A673 (cell line): ENCODE data around the gene LYRM4. TPM values are rescaled to one million over a fixed set of nuclear protein-coding genes. Genes with fewer than 3 reads are reported as not detected.

Source experiments
- BruUV-seq: library from RNA; stranded (reverse); fragments of 400-500 nt; replicated peaks from 2 replicates; lab custom pipeline; 2021; lab: Mats Ljungman, UMichigan
- CTCF ChIA-PET: fragments of 300-600 bp; sonication (Branson Sonifier 250); formaldehyde crosslinking; loops from one replicate; lab custom pipeline; 2022; ENCODE audit warnings: antibody characterized with exemption; lab: Charles Lee
- POLR2A ChIA-PET: fragments of 300-600 bp; sonication (Branson Sonifier 250); formaldehyde crosslinking; loops from one replicate; lab custom pipeline; 2022; ENCODE audit warnings: antibody characterized with exemption; ENCODE audit not compliant: low non-redundant PET; lab: Charles Lee
- DNase-seq: peaks from one replicate; pipeline ENCODE4 v3.0.0-alpha.2; 2015; ENCODE audit warnings: low spot score
- H3K27ac ChIP-seq: fragments of 200-600 bp; sonication (generic); 2 replicates; pipeline ENCODE4 v1.5.1; 2016; ENCODE audit warnings: mixed run types, low read depth, mild to moderate bottlenecking, mixed read lengths, antibody characterized with exemption, low read length; ENCODE audit not compliant: poor library complexity, severe bottlenecking
- H3K27me3 ChIP-seq: fragments of 200-600 bp; sonication (generic); replicated peaks from 2 replicates; pipeline ENCODE4 v1.6.1; 2017; ENCODE audit warnings: mixed run types, low read depth, mild to moderate bottlenecking, mixed read lengths, antibody characterized with exemption, low read length; ENCODE audit not compliant: insufficient read depth, poor library complexity
- H3K36me3 ChIP-seq: fragments of 200-600 bp; sonication (generic); 2 replicates; pipeline ENCODE4 v1.6.1; 2016; ENCODE audit warnings: mixed run types, mild to moderate bottlenecking, mixed read lengths, antibody characterized with exemption, low read length; ENCODE audit not compliant: insufficient read depth, poor library complexity, severe bottlenecking
- H3K4me1 ChIP-seq: fragments of 200-600 bp; sonication (generic); 2 replicates; pipeline ENCODE4 v1.6.1; 2017; ENCODE audit warnings: mixed run types, mild to moderate bottlenecking, mixed read lengths, antibody characterized with exemption, low read length; ENCODE audit not compliant: insufficient read depth, poor library complexity, severe bottlenecking
- H3K4me3 ChIP-seq: fragments of 200-600 bp; sonication (generic); 2 replicates; pipeline ENCODE4 v1.5.1; 2016; ENCODE audit warnings: low read depth, mixed run types, mild to moderate bottlenecking, mixed read lengths, low read length; ENCODE audit not compliant: poor library complexity, severe bottlenecking
- H3K9me3 ChIP-seq: fragments of 200-600 bp; sonication (generic); 2 replicates; pipeline ENCODE4 v1.6.1; 2016; ENCODE audit warnings: mixed run types, low read depth, mild to moderate bottlenecking, mixed read lengths, antibody characterized with exemption, low read length; ENCODE audit not compliant: poor library complexity, severe bottlenecking
- EZH2 ChIP-seq: fragments of 200-600 bp; sonication (generic); IDR thresholded peaks from 2 replicates; pipeline ENCODE4 v1.6.1; 2017; ENCODE audit warnings: borderline replicate concordance, low read depth, mild to moderate bottlenecking, mixed read lengths, antibody characterized with exemption, low read length; ENCODE audit not compliant: poor library complexity, severe bottlenecking
- intact Hi-C: fragments of 100-400 bp; cut with micrococcal nuclease; formaldehyde crosslinking; loops from one replicate; pipeline ENCODE4 v1.10.0; 2022; ENCODE audit not compliant: unreplicated experiment
- total RNA-seq: library from RNA; stranded (reverse); gene quantifications from 2 replicates; pipeline ENCODE4 v1.2.3, GENCODE V29; 2021
- TF ChIP-seq, protein P1 (sequence below): fragments of 300-800, 200-600 bp; sonication (generic); conservative IDR thresholded peaks from 2 replicates; pipeline ENCODE4 v1.5.1; 2017; ENCODE audit warnings: low read depth, mild to moderate bottlenecking, antibody characterized with exemption, low read length, moderate library complexity, mixed read lengths

Gene LYRM4
- total RNA-seq, 1 experiment from 2014 or later = 53.6 TPM

GRCh38 chr6:5113096-5113495 is 147.7 kb downstream of the LYRM4 start:
- Histone ChIP-seq H3K36me3 (no peaks in the 10 kb centered on the region), H3K27ac (no peak overlapping the region), H3K27me3 (no peaks in the 10 kb centered on the region), H3K4me1 (peaks cover 32% of the 10 kb centered on the region), H3K9me3 (no peaks in the 10 kb centered on the region), H3K4me3 (no peak overlapping the region)
- ChIA-PET POLR2A (no interaction called here), CTCF (no interaction called here)
- BruUV-seq = no TSS peak
- no peak for DNase-seq
- TF ChIP-seq, protein P1, sequence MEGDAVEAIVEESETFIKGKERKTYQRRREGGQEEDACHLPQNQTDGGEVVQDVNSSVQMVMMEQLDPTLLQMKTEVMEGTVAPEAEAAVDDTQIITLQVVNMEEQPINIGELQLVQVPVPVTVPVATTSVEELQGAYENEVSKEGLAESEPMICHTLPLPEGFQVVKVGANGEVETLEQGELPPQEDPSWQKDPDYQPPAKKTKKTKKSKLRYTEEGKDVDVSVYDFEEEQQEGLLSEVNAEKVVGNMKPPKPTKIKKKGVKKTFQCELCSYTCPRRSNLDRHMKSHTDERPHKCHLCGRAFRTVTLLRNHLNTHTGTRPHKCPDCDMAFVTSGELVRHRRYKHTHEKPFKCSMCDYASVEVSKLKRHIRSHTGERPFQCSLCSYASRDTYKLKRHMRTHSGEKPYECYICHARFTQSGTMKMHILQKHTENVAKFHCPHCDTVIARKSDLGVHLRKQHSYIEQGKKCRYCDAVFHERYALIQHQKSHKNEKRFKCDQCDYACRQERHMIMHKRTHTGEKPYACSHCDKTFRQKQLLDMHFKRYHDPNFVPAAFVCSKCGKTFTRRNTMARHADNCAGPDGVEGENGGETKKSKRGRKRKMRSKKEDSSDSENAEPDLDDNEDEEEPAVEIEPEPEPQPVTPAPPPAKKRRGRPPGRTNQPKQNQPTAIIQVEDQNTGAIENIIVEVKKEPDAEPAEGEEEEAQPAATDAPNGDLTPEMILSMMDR = no peak
- TF ChIP-seq EZH2 = no peak
- intact Hi-C loops = no loop called here

DNA sequence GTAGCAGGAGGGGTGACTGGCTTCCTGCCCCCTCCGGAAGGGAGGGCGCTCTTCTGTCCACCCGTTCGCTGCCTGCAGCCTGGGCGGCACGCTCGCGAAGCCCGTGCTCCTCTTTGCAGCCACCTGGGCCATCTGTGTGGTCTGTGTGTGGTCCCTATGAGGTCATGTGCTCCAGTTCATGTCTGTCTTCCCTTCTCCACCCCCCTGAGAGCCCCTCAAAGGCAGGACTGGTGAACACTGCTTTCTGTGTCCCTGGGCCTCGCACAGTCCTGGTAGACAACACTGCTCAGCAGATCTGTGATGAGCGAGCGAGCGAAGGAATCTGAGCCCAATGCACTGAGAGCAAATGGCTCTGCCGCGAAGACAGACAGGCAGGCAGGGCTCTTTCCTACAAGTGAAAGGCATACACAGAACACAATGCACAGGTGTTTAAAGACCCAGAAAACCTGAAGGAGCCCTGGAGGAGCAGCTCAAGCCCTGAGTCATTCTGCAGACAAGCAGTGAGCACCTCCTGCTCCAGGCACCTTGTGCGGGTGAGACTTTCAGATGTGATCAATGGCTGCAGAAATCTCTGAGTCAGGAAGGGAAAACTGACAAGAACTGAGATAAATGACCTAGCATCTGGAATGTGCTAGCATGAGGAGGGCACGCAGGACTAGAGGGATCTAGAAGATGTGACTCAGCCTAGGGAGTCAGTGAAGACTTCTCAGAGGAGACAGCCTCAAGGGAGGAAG is 148.5 kb downstream of the LYRM4 start:
- H3K27ac ChIP-seq = no peak overlapping the region
- ChIA-PET CTCF (no interaction called here), POLR2A (no interaction called here)
- H3K4me1 ChIP-seq = peaks cover 32% of the 10 kb centered on the region
- H3K36me3 ChIP-seq = no peaks in the 10 kb centered on the region
- intact Hi-C loops = no loop called here
- H3K9me3 ChIP-seq = no peaks in the 10 kb centered on the region
- no peak overlapping the region for H3K4me3 ChIP-seq
- no peaks in the 10 kb centered on the region for H3K27me3 ChIP-seq
- no TSS peak for BruUV-seq
- TF ChIP-seq EZH2 = no peak
- TF ChIP-seq, protein P1 = no peak
- DNase-seq = peak; percentile 31

GRCh38 chr6:5111626-5112025 is 149.1 kb downstream of the LYRM4 start:
- Histone ChIP-seq H3K27ac (no peak overlapping the region), H3K4me1 (peaks cover 27% of the 10 kb centered on the region), H3K27me3 (no peaks in the 10 kb centered on the region), H3K4me3 (no peak overlapping the region), H3K9me3 (no peaks in the 10 kb centered on the region), H3K36me3 (no peaks in the 10 kb centered on the region)
- TF ChIP-seq, protein P1 = no peak
- TF ChIP-seq EZH2 = no peak
- no TSS peak for BruUV-seq
- no peak for DNase-seq
- intact Hi-C loops = no loop called here
- CTCF ChIA-PET = no interaction called here
- POLR2A ChIA-PET = no interaction called here
